Measurements from ENCODE around the gene UBN1.

Gene UBN1

GRCh38 chr16:4870138-4870671, 22.9 kb downstream of the UBN1 start:
- Histone ChIP-seq H3K9ac (ENCODE audit: low read length) (no peak overlapping the region), H3K27me3 (ENCODE audit: low read length) (no peaks in the 10 kb centered on the region), H3K4me2 (ENCODE audit: low read depth, low read length, poor library complexity, severe bottlenecking) (no peak overlapping the region), H3K27ac (ENCODE audit: low read depth, low read length) (no peak overlapping the region), H4K20me1 (ENCODE audit: low read depth, low read length) (no peaks in the 10 kb centered on the region), H3K36me3 (ENCODE audit: low read length) (no peaks in the 10 kb centered on the region; the same call in 1 of the 2 replicates), H3K79me2 (ENCODE audit: insufficient read depth, low read length) (peaks cover 35% of the 10 kb centered on the region), H3F3A (ENCODE audit: insufficient read depth) (no peaks in the 10 kb centered on the region), H3K4me3 (ENCODE audit: insufficient read depth, low read length, poor library complexity, severe bottlenecking) (no peak overlapping the region), H3K9me2 (replicated peaks; ENCODE audit: insufficient read depth, low read length) (no peaks in the 10 kb centered on the region), H2AFZ (ENCODE audit: low read depth, low read length, severe bottlenecking) (no peak overlapping the region), H3K9me3 (ENCODE audit: insufficient read depth, low read length) (no peaks in the 10 kb centered on the region)
- no peak for TF ChIP-seq EZH2phosphoT487 (conservative IDR thresholded peaks at IDR 0.05; ENCODE audit: low read length)
- TF ChIP-seq, protein P1, sequence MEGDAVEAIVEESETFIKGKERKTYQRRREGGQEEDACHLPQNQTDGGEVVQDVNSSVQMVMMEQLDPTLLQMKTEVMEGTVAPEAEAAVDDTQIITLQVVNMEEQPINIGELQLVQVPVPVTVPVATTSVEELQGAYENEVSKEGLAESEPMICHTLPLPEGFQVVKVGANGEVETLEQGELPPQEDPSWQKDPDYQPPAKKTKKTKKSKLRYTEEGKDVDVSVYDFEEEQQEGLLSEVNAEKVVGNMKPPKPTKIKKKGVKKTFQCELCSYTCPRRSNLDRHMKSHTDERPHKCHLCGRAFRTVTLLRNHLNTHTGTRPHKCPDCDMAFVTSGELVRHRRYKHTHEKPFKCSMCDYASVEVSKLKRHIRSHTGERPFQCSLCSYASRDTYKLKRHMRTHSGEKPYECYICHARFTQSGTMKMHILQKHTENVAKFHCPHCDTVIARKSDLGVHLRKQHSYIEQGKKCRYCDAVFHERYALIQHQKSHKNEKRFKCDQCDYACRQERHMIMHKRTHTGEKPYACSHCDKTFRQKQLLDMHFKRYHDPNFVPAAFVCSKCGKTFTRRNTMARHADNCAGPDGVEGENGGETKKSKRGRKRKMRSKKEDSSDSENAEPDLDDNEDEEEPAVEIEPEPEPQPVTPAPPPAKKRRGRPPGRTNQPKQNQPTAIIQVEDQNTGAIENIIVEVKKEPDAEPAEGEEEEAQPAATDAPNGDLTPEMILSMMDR (IDR thresholded peaks at IDR 0.05; ENCODE audit: insufficient read depth, low read length, poor library complexity, severe bottlenecking) = no peak

- TF ChIP-seq, protein P1 (IDR thresholded peaks at IDR 0.05; ENCODE audit: insufficient read depth, low read length, poor library complexity, severe bottlenecking) = no peak
- no peak for TF ChIP-seq EZH2phosphoT487 (conservative IDR thresholded peaks at IDR 0.05; ENCODE audit: low read length)
- no peaks in the 10 kb centered on the region; the same call in 1 of the 2 replicates for H3K36me3 ChIP-seq (ENCODE audit: low read length)
Observed at GRCh38 chr16:4871071-4871470, 23.8 kb downstream of the UBN1 start.

GRCh38 chr16:4873091-4873490, 25.8 kb downstream of the UBN1 start:
- H3K36me3 ChIP-seq (ENCODE audit: low read length) = peaks cover 3% of the 10 kb centered on the region; the same call in 1 of the 2 replicates
- H4K20me1 ChIP-seq (ENCODE audit: low read depth, low read length) = no peaks in the 10 kb centered on the region

More at GRCh38 chr16:4871071-4871470, 23.8 kb downstream of the UBN1 start:
- Histone ChIP-seq H2AFZ (ENCODE audit: low read depth, low read length, severe bottlenecking) (no peak overlapping the region), H3K9me3 (ENCODE audit: insufficient read depth, low read length) (no peaks in the 10 kb centered on the region), H3K27ac (ENCODE audit: low read depth, low read length) (no peak overlapping the region), H3K4me3 (ENCODE audit: insufficient read depth, low read length, poor library complexity, severe bottlenecking) (no peak overlapping the region), H4K20me1 (ENCODE audit: low read depth, low read length) (no peaks in the 10 kb centered on the region), H3K9ac (ENCODE audit: low read length) (no peak overlapping the region), H3F3A (ENCODE audit: insufficient read depth) (no peaks in the 10 kb centered on the region), H3K9me2 (replicated peaks; ENCODE audit: insufficient read depth, low read length) (no peaks in the 10 kb centered on the region), H3K79me2 (ENCODE audit: insufficient read depth, low read length) (peaks cover 28% of the 10 kb centered on the region), H3K4me2 (ENCODE audit: low read depth, low read length, poor library complexity, severe bottlenecking) (no peak overlapping the region), H3K27me3 (ENCODE audit: low read length) (no peaks in the 10 kb centered on the region)

More at GRCh38 chr16:4873091-4873490, 25.8 kb downstream of the UBN1 start:
- no peak overlapping the region for H3K4me3 ChIP-seq (ENCODE audit: insufficient read depth, low read length, poor library complexity, severe bottlenecking)
- no peak overlapping the region for H3K27ac ChIP-seq (ENCODE audit: low read depth, low read length)
- no peak overlapping the region for H2AFZ ChIP-seq (ENCODE audit: low read depth, low read length, severe bottlenecking)
- H3K79me2 ChIP-seq (ENCODE audit: insufficient read depth, low read length) = peaks cover 8% of the 10 kb centered on the region; the same call in 1 of the 2 replicates
- H3K9me2 ChIP-seq (replicated peaks; ENCODE audit: insufficient read depth, low read length) = no peaks in the 10 kb centered on the region
- no peaks in the 10 kb centered on the region for H3F3A ChIP-seq (ENCODE audit: insufficient read depth)
- H3K9ac ChIP-seq (ENCODE audit: low read length) = no peak overlapping the region
- H3K27me3 ChIP-seq (ENCODE audit: low read length) = no peaks in the 10 kb centered on the region
- TF ChIP-seq, protein P1 (IDR thresholded peaks at IDR 0.05; ENCODE audit: insufficient read depth, low read length, poor library complexity, severe bottlenecking) = no peak
- TF ChIP-seq EZH2phosphoT487 (conservative IDR thresholded peaks at IDR 0.05; ENCODE audit: low read length) = no peak
- no peak overlapping the region for H3K4me2 ChIP-seq (ENCODE audit: low read depth, low read length, poor library complexity, severe bottlenecking)
- no peaks in the 10 kb centered on the region for H3K9me3 ChIP-seq (ENCODE audit: insufficient read depth, low read length)

All from SU-DHL-6 (cell line).